Kidney (tissue), 14 donors: Measurements from ENCODE around the gene LLGL2. TPM values are rescaled to one million over a fixed set of nuclear protein-coding genes. Genes with fewer than 3 reads are reported as not detected.

Source experiments
- DNase-seq, 5 donors: peaks; one replicate each; pipeline ENCODE4 v3.0.0-alpha.2; 2013 to 2020
- FAIRE-seq: peaks from 2 replicates; lab custom pipeline; 2012; peaks lifted over from hg19 to GRCh38; lab: Jason Lieb, UNC
- H3K27ac ChIP-seq, 2 donors: one replicate each; pipeline ENCODE4 v1.7.0; 2013; ENCODE audit warnings: low read depth in 2 of 2, low read length in 2 of 2, inconsistent platforms in 1 of 2
- H3K27me3 ChIP-seq: one replicate; pipeline ENCODE4 v1.7.1; 2013; ENCODE audit warnings: low read length, inconsistent platforms; ENCODE audit not compliant: control insufficient read depth, insufficient read depth
- H3K36me3 ChIP-seq, 3 donors: one replicate each; pipeline versions ENCODE4 v1.7.0 to v1.7.1; 2013; ENCODE audit warnings: low read length in 3 of 3, control low read depth in 1 of 3, inconsistent platforms in 1 of 3; ENCODE audit not compliant: insufficient read depth in 3 of 3, control insufficient read depth in 2 of 3
- H3K4me1 ChIP-seq, 3 donors: one replicate each; pipeline versions ENCODE4 v1.7.0 to v1.7.1; 2013; ENCODE audit warnings: low read length in 3 of 3, inconsistent platforms in 1 of 3, low read depth in 1 of 3; ENCODE audit not compliant: control insufficient read depth in 2 of 3, insufficient read depth in 2 of 3
- H3K4me3 ChIP-seq, 3 donors: one replicate each; pipeline versions ENCODE4 v1.7.0 to v1.8.1; 2013; ENCODE audit warnings: low read length in 3 of 3, control low read depth in 1 of 3, inconsistent platforms in 1 of 3
- H3K9ac ChIP-seq, 3 donors: one replicate each; pipeline versions ENCODE4 v1.7.0 to v1.7.1; 2013; ENCODE audit warnings: low read length in 3 of 3, control low read depth in 1 of 3, inconsistent platforms in 1 of 3
- H3K9me3 ChIP-seq, 3 donors: one replicate each; pipeline versions ENCODE4 v1.7.0 to v1.7.1; 2013; ENCODE audit warnings: low read length in 3 of 3, control low read depth in 1 of 3, inconsistent platforms in 1 of 3; ENCODE audit not compliant: control insufficient read depth in 2 of 3, insufficient read depth in 1 of 3
- CTCF ChIP-seq: IDR thresholded peaks from 3 replicates; pipeline ENCODE4 v1.5.1; 2012; ENCODE audit warnings: mild to moderate bottlenecking, moderate library complexity, borderline replicate concordance; ENCODE audit not compliant: insufficient read depth; ENCODE audit errors: extremely low read depth
- intact Hi-C: fragments of 100-400 bp; cut with DNase I; formaldehyde crosslinking; loops from one replicate; pipeline ENCODE4 v1.11.1; 2022
- polyA plus RNA-seq: library from polyadenylated mRNA; stranded (reverse); fragments of 350-450 nt; fragmentation: Illumina TruSeq; extraction: RNeasy Lipid Tissue Mini Kit (QIAGEN cat#74804); gene quantifications from one replicate; pipeline ENCODE4 v1.2.3, GENCODE V29; 2014; ENCODE audit warnings: low read depth, low replicate concordance; ENCODE audit not compliant: insufficient read depth
- total RNA-seq: library from RNA; stranded (reverse); fragmentation: NEBNext Ultra II Directional; extraction: Animal tissue kit (Norgen Biotek cat#: 25700); gene quantifications from one replicate; pipeline ENCODE4 v1.2.1, GENCODE V29; 2021
- donor health status: control.
- donor health status: control.
- donor health status: control.
- donor health status: control.
- donor health status: control.
- donor health status: DM: yes; HTN: yes; CAD: no.
- donor health status: Normal renal cell carcinoma (clear cell type).

The LLGL2 gene
- total and polyA plus RNA-seq, 2 donors from 2014 or later = 181 to 262 TPM

GRCh38 chr17:75544250-75544649 is 18.8 kb downstream of the LLGL2 start:
- Histone ChIP-seq H3K4me3 (peak overlapping the region in 1 of 3 donors; percentile 59), H3K36me3 (peaks cover 0 to 8% (median 0%) of the 10 kb centered on the region in 3 donors), H3K9me3 (no peaks in the 10 kb centered on the region), H3K4me1 (peaks cover 3 to 60% (median 60%) of the 10 kb centered on the region in 3 donors), H3K9ac (peak overlapping the region in 1 of 3 donors; percentile 82), H3K27me3 (no peaks in the 10 kb centered on the region), H3K27ac (peak overlapping the region; percentile 86 to 97)
- no peak for TF ChIP-seq CTCF
- no peak for FAIRE-seq
- DNase-seq = peak in 1 of 5 donors; percentile 26
- intact Hi-C loops = no loop called here

GRCh38 chr17:75546181-75546580 is 20.7 kb downstream of the LLGL2 start:
- peaks cover 0 to 4% (median 0%) of the 10 kb centered on the region in 3 donors for H3K36me3 ChIP-seq
- peak overlapping the region in 1 of 3 donors; percentile 51 for H3K9ac ChIP-seq
- DNase-seq (no peak), FAIRE-seq (no peak)
- H3K4me1 ChIP-seq = peaks cover 3 to 52% (median 47%) of the 10 kb centered on the region in 3 donors
- no peak overlapping the region for H3K4me3 ChIP-seq
- intact Hi-C loops = no loop called here
- H3K27me3 ChIP-seq = no peaks in the 10 kb centered on the region
- H3K9me3 ChIP-seq = no peaks in the 10 kb centered on the region
- TF ChIP-seq CTCF = no peak
- H3K27ac ChIP-seq = peak overlapping the region; percentile 2 to 4

GRCh38 chr17:75547091-75547490 is 21.6 kb downstream of the LLGL2 start:
- Histone ChIP-seq H3K27ac (no peak overlapping the region), H3K27me3 (no peaks in the 10 kb centered on the region), H3K36me3 (peaks cover 0 to 4% (median 0%) of the 10 kb centered on the region in 3 donors), H3K4me1 (peaks cover 3 to 47% (median 40%) of the 10 kb centered on the region in 3 donors), H3K4me3 (no peak overlapping the region), H3K9ac (no peak overlapping the region), H3K9me3 (no peaks in the 10 kb centered on the region)
- no peak for TF ChIP-seq CTCF
- FAIRE-seq = no peak
- no peak for DNase-seq
- intact Hi-C loops = no loop called here

GRCh38 chr17:75548813-75549212 is 23.3 kb downstream of the LLGL2 start:
- TF ChIP-seq CTCF = no peak
- peak overlapping the region; percentile 90 to 97 for H3K27ac ChIP-seq
- DNase-seq = no peak
- no peak for FAIRE-seq
- intact Hi-C loops = no loop called here
- H3K9ac ChIP-seq = peak overlapping the region in 1 of 3 donors; percentile 15
- H3K4me3 ChIP-seq = no peak overlapping the region
- no peaks in the 10 kb centered on the region for H3K27me3 ChIP-seq
- peaks cover 0 to 4% (median 0%) of the 10 kb centered on the region in 3 donors for H3K36me3 ChIP-seq
- H3K9me3 ChIP-seq = no peaks in the 10 kb centered on the region
- H3K4me1 ChIP-seq = peaks cover 3 to 37% (median 26%) of the 10 kb centered on the region in 3 donors
